ENCODE measurements around the gene CARHSP1. TPM values are rescaled to one million over a fixed set of nuclear protein-coding genes. Genes with fewer than 3 reads are reported as not detected.

The CARHSP1 gene
- total and polyA plus RNA-seq, 7 experiments from 2014 or later = 24.9 to 123 (median 39.2) TPM

GRCh38 chr16:8904018-8904430, 35.2 kb upstream of the CARHSP1 start:
- DNase-seq = no peak
- Mint-ChIP-seq H3K4me1 (peaks cover 2 to 21% (median 9%) of the 10 kb centered on the region in 7 donors), H3K27me3 (no peaks in the 10 kb centered on the region), H3K36me3 (peaks cover 12 to 68% (median 38%) of the 10 kb centered on the region in 5 donors), H3K4me3 (no peak overlapping the region), H3K27ac (peak overlapping the region in 2 of 9 donors; percentile 32 to 56), H3K9me3 (no peaks in the 10 kb centered on the region)
- Histone ChIP-seq H3K27ac (ENCODE audit: low read depth, low read length) (no peak overlapping the region), H3K36me3 (ENCODE audit: control insufficient read depth in 2 of 3, insufficient read depth in 3 of 3, low read length in 3 of 3) (peaks cover 56 to 96% (median 61%) of the 10 kb centered on the region in 3 experiments), H3K27me3 (ENCODE audit: control insufficient read depth in 2 of 2, insufficient read depth in 2 of 2, low read length in 2 of 2) (no peaks in the 10 kb centered on the region), H3K4me1 (ENCODE audit: control insufficient read depth in 2 of 2, insufficient read depth in 2 of 2, low read length in 2 of 2) (peaks cover 0 to 5% of the 10 kb centered on the region in 2 donors), H3K4me3 (ENCODE audit: low read length) (no peak overlapping the region), H3K9me3 (ENCODE audit: control insufficient read depth in 2 of 3, low read length in 3 of 3) (no peaks in the 10 kb centered on the region)
- ATAC-seq = no peak
- intact Hi-C loops (cut with micrococcal nuclease) = loop anchor here in 1 of 2 donors (2.0 to 5.0 kb wide), 2 partner anchors 33 to 105 kb away; no protein-coding TSS in a partner anchor
- POLR2A ChIA-PET = interaction anchor here (0.7 kb wide), 1 partner anchor 18 kb away, joined by 5 read pairs; no protein-coding TSS in a partner anchor
- CTCF ChIA-PET = interaction anchor here (0.8 to 1.1 kb wide), 2 partner anchors 104 to 1833 kb away, joined by 3 to 8 read pairs; no protein-coding TSS in a partner anchor

DNA sequence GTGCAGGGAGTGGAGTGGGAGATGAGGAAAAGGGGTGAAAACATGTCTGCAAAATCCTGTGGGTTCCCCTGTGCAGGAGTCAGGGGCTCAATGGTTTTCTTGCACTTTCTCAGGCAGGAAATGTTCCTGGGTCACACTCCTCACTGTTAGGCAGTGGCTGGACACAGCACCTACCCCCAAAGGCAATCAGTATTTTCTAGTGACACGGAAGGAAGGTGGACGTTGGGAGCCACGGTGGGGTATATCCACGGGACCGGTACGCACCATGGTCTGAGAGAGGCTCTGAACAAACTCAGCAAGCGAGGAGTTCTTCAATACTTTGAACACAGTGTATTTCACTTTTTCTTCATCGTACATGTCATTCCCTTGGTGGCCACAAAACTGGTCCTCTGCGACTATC, 34.2 kb upstream of the CARHSP1 start:
- no peaks in the 10 kb centered on the region for H3K9me3 ChIP-seq (ENCODE audit: control insufficient read depth in 2 of 3, low read length in 3 of 3)
- intact Hi-C loops (cut with micrococcal nuclease) = loop anchor here in 1 of 2 donors (5.0 kb wide), 1 partner anchor 34 kb away; no protein-coding TSS in a partner anchor
- H3K4me3 ChIP-seq (ENCODE audit: low read length) = no peak overlapping the region
- no peaks in the 10 kb centered on the region for H3K4me1 ChIP-seq (ENCODE audit: control insufficient read depth in 2 of 2, insufficient read depth in 2 of 2, low read length in 2 of 2)
- no peak overlapping the region for H3K27ac ChIP-seq (ENCODE audit: low read depth, low read length)
- Mint-ChIP-seq H3K27me3 (no peaks in the 10 kb centered on the region), H3K27ac (peak overlapping the region in 1 of 9 donors; percentile 43), H3K9me3 (no peaks in the 10 kb centered on the region), H3K4me1 (peaks cover 0 to 11% (median 0%) of the 10 kb centered on the region in 7 donors), H3K36me3 (peaks cover 16 to 72% (median 39%) of the 10 kb centered on the region in 5 donors), H3K4me3 (no peak overlapping the region)
- H3K27me3 ChIP-seq (ENCODE audit: control insufficient read depth in 2 of 2, insufficient read depth in 2 of 2, low read length in 2 of 2) = no peaks in the 10 kb centered on the region
- peaks cover 57 to 96% (median 60%) of the 10 kb centered on the region in 3 experiments for H3K36me3 ChIP-seq (ENCODE audit: control insufficient read depth in 2 of 3, insufficient read depth in 3 of 3, low read length in 3 of 3)
- ATAC-seq (no peak), DNase-seq (no peak)
- ChIA-PET POLR2A (no interaction called here), CTCF (no interaction called here)

DNA sequence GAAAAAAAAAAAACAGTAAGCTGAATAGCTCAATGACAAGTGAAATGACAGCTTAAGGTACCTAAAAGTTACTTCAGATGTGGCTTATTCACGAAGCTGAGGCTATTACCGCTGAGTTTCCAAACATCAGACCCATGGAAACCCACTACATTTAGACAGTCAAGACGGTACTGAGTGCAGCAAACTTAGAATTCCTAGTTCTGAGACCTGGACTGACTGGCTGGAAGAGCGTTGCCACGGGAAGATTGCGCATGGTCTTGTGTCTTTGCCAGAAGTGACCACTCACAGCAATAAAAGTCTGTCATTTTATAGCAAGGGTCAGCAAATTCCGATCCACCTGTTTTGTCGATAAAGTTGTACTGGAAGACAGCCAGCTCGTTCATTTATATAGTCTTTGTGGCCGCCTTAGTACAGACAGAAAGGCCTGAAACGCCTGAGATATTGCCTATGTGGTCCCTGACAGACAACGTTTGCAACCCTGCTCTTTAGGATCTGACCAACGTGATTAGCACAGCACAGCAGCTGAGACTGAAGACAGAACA, 32.6 kb upstream of the CARHSP1 start:
- Histone ChIP-seq H3K9me3 (ENCODE audit: control insufficient read depth in 2 of 3, low read length in 3 of 3) (no peaks in the 10 kb centered on the region), H3K4me3 (ENCODE audit: low read length) (no peak overlapping the region), H3K27ac (ENCODE audit: low read depth, low read length) (no peak overlapping the region), H3K27me3 (ENCODE audit: control insufficient read depth in 2 of 2, insufficient read depth in 2 of 2, low read length in 2 of 2) (no peaks in the 10 kb centered on the region), H3K4me1 (ENCODE audit: control insufficient read depth in 2 of 2, insufficient read depth in 2 of 2, low read length in 2 of 2) (no peaks in the 10 kb centered on the region), H3K36me3 (ENCODE audit: control insufficient read depth in 2 of 3, insufficient read depth in 3 of 3, low read length in 3 of 3) (peaks cover 61 to 96% (median 63%) of the 10 kb centered on the region in 3 experiments)
- Mint-ChIP-seq H3K36me3 (peaks cover 16 to 74% (median 39%) of the 10 kb centered on the region in 5 donors), H3K4me3 (no peak overlapping the region), H3K9me3 (no peaks in the 10 kb centered on the region), H3K27ac (no peak overlapping the region), H3K27me3 (no peaks in the 10 kb centered on the region), H3K4me1 (peaks cover 0 to 5% (median 0%) of the 10 kb centered on the region in 7 donors)
- intact Hi-C loops (cut with micrococcal nuclease) = loop anchor here in 1 of 2 donors (5.0 kb wide), 1 partner anchor 36 kb away; no protein-coding TSS in a partner anchor
- DNase-seq (no peak), ATAC-seq (no peak)
- POLR2A ChIA-PET = interaction anchor here (0.9 kb wide), 1 partner anchor 190 kb away, joined by 3 read pairs; the partner anchor contains the start of gene HAPSTR1
- CTCF ChIA-PET = interaction anchor here (1.6 kb wide), 1 partner anchor 35 kb away, joined by 4 read pairs; no protein-coding TSS in a partner anchor

- Histone ChIP-seq H3K4me3 (ENCODE audit: low read length) (no peak overlapping the region), H3K4me1 (ENCODE audit: control insufficient read depth in 2 of 2, insufficient read depth in 2 of 2, low read length in 2 of 2) (no peaks in the 10 kb centered on the region), H3K27ac (ENCODE audit: low read depth, low read length) (no peak overlapping the region), H3K9me3 (ENCODE audit: control insufficient read depth in 2 of 3, low read length in 3 of 3) (no peaks in the 10 kb centered on the region), H3K36me3 (ENCODE audit: control insufficient read depth in 2 of 3, insufficient read depth in 3 of 3, low read length in 3 of 3) (peaks cover 56 to 96% (median 72%) of the 10 kb centered on the region in 3 experiments), H3K27me3 (ENCODE audit: control insufficient read depth in 2 of 2, insufficient read depth in 2 of 2, low read length in 2 of 2) (no peaks in the 10 kb centered on the region)
- no peaks in the 10 kb centered on the region for H3K9me3 Mint-ChIP-seq
- ChIA-PET POLR2A (interaction anchor here (0.6 to 1.5 kb wide), 2 partner anchors 32 to 192 kb away, joined by 3 to 4 read pairs; partner anchors contain the start of gene CARHSP1), CTCF (interaction anchor here (0.6 kb wide), 2 partner anchors 15 to 106 kb away, joined by 3 to 4 read pairs; no protein-coding TSS in a partner anchor)
- no peak overlapping the region for H3K4me3 Mint-ChIP-seq
- peaks cover 0 to 2% (median 0%) of the 10 kb centered on the region in 7 donors for H3K4me1 Mint-ChIP-seq
- H3K27ac Mint-ChIP-seq = peak overlapping the region in 2 of 9 donors; percentile 3 to 24
- ATAC-seq (no peak), DNase-seq (no peak)
- intact Hi-C loops (cut with micrococcal nuclease) = loop anchor here in 1 of 2 donors (5.0 kb wide), 1 partner anchor 37 kb away; no protein-coding TSS in a partner anchor
- no peaks in the 10 kb centered on the region for H3K27me3 Mint-ChIP-seq
- peaks cover 15 to 67% (median 34%) of the 10 kb centered on the region in 5 donors for H3K36me3 Mint-ChIP-seq
Observed at GRCh38 chr16:8900343-8900742, 31.5 kb upstream of the CARHSP1 start.

DNA sequence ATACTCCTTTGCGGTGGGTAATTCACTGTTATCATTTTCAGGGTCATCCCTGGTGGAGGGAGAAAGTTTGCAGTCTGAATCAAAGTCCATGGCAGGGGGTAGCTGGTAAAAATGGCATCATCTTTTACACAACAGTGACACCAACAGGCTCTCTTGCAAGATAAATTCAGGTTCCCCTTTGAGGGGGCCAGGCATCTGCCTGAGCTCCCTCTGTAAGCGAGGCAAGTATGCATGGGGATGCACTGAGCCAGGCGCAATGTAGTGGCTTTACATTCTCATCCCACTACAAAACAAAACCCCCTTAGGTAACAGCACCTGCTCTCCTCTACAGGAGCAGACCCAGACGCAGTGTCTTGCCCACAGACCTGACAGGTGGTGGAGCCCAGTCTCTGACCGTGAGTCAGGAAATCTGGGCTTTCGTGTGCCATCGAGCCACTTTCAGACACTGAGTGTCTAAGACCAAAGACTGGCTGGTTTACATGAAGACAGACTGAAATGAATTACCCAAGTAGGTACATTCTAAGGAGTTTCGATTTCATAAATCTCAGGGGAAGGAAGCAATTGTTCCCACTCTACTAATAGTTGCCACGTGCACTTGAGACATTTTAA, 31.0 kb upstream of the CARHSP1 start:
- Mint-ChIP-seq H3K9me3 (no peaks in the 10 kb centered on the region), H3K36me3 (peaks cover 17 to 67% (median 31%) of the 10 kb centered on the region in 5 donors), H3K27ac (peak overlapping the region in 2 of 9 donors; percentile 8 to 42), H3K27me3 (no peaks in the 10 kb centered on the region), H3K4me3 (no peak overlapping the region), H3K4me1 (peaks cover 0 to 2% (median 0%) of the 10 kb centered on the region in 7 donors)
- CTCF ChIA-PET = interaction anchor here (0.6 kb wide), 1 partner anchor 16 kb away, joined by 4 read pairs; no protein-coding TSS in a partner anchor
- H3K9me3 ChIP-seq (ENCODE audit: control insufficient read depth in 2 of 3, low read length in 3 of 3) = no peaks in the 10 kb centered on the region
- no peak overlapping the region for H3K4me3 ChIP-seq (ENCODE audit: low read length)
- intact Hi-C loops (cut with micrococcal nuclease) = loop anchor here in 1 of 2 donors (5.0 kb wide), 1 partner anchor 37 kb away; no protein-coding TSS in a partner anchor
- DNase-seq (no peak), ATAC-seq (no peak)
- POLR2A ChIA-PET = interaction anchor here (0.8 to 1.5 kb wide), 2 partner anchors 31 to 333 kb away, joined by 3 read pairs; partner anchors contain the start of gene CARHSP1
- peaks cover 61 to 96% (median 73%) of the 10 kb centered on the region in 3 experiments for H3K36me3 ChIP-seq (ENCODE audit: control insufficient read depth in 2 of 3, insufficient read depth in 3 of 3, low read length in 3 of 3)
- no peaks in the 10 kb centered on the region for H3K27me3 ChIP-seq (ENCODE audit: control insufficient read depth in 2 of 2, insufficient read depth in 2 of 2, low read length in 2 of 2)
- no peaks in the 10 kb centered on the region for H3K4me1 ChIP-seq (ENCODE audit: control insufficient read depth in 2 of 2, insufficient read depth in 2 of 2, low read length in 2 of 2)
- no peak overlapping the region for H3K27ac ChIP-seq (ENCODE audit: low read depth, low read length)

DNA sequence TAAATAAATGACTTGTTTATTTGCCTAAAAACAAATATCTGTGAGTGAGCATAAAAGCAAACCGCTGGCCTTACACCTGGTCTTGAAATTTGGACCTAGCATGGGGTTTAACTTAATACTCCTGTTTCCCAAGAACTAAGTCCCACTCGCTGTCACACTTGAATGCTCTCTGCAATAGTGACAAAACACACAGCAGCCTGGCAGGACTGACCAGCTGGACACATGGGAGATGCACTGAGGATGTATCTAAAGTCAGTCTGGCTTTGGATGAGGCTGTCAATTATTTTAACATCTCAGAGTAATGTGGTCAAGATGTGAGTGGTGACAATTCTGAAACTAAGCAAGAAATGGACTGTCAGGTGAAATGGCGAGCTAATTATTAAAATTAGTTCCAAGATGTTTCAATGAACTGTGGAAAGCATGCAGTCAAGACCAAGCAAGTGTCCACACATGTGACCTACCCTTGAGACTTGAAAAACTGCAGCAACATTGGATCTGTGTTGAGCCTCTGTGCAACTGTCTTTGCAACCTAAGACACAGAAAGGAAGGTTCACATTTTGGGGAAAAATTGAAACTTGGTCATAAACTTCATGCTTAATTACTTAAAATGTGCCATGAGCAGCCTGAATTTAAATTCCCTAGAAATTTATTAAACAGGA, 30.0 kb upstream of the CARHSP1 start:
- H3K4me1 ChIP-seq (ENCODE audit: control insufficient read depth in 2 of 2, insufficient read depth in 2 of 2, low read length in 2 of 2) = no peaks in the 10 kb centered on the region
- no peak overlapping the region for H3K4me3 Mint-ChIP-seq
- no peaks in the 10 kb centered on the region for H3K27me3 ChIP-seq (ENCODE audit: control insufficient read depth in 2 of 2, insufficient read depth in 2 of 2, low read length in 2 of 2)
- ATAC-seq = no peak
- ChIA-PET POLR2A (no interaction called here), CTCF (no interaction called here)
- no peak overlapping the region for H3K27ac ChIP-seq (ENCODE audit: low read depth, low read length)
- H3K9me3 Mint-ChIP-seq = no peaks in the 10 kb centered on the region
- H3K27ac Mint-ChIP-seq = peak overlapping the region in 2 of 9 donors; percentile 22 to 50
- H3K9me3 ChIP-seq (ENCODE audit: control insufficient read depth in 2 of 3, low read length in 3 of 3) = no peaks in the 10 kb centered on the region
- intact Hi-C loops (cut with micrococcal nuclease) = no loop called here
- no peaks in the 10 kb centered on the region for H3K4me1 Mint-ChIP-seq
- no peaks in the 10 kb centered on the region for H3K27me3 Mint-ChIP-seq
- peaks cover 58 to 97% (median 68%) of the 10 kb centered on the region in 3 experiments for H3K36me3 ChIP-seq (ENCODE audit: control insufficient read depth in 2 of 3, insufficient read depth in 3 of 3, low read length in 3 of 3)
- H3K4me3 ChIP-seq (ENCODE audit: low read length) = no peak overlapping the region
- H3K36me3 Mint-ChIP-seq = peaks cover 20 to 69% (median 34%) of the 10 kb centered on the region in 5 donors
- DNase-seq = no peak

Data from naive thymus-derived CD4-positive, alpha-beta T cell (primary cell).